HG02943 (cell line): ENCODE measurements around the gene ADGRB2.

Source experiments
- ATAC-seq: cut with Tn5 transposase; IDR thresholded peaks from one replicate; pipeline ENCODE4 v1.9.1; 2021; ENCODE audit warnings: mild to moderate bottlenecking, low read depth, moderate library complexity; ENCODE audit not compliant: unreplicated experiment

Gene ADGRB2

DNA sequence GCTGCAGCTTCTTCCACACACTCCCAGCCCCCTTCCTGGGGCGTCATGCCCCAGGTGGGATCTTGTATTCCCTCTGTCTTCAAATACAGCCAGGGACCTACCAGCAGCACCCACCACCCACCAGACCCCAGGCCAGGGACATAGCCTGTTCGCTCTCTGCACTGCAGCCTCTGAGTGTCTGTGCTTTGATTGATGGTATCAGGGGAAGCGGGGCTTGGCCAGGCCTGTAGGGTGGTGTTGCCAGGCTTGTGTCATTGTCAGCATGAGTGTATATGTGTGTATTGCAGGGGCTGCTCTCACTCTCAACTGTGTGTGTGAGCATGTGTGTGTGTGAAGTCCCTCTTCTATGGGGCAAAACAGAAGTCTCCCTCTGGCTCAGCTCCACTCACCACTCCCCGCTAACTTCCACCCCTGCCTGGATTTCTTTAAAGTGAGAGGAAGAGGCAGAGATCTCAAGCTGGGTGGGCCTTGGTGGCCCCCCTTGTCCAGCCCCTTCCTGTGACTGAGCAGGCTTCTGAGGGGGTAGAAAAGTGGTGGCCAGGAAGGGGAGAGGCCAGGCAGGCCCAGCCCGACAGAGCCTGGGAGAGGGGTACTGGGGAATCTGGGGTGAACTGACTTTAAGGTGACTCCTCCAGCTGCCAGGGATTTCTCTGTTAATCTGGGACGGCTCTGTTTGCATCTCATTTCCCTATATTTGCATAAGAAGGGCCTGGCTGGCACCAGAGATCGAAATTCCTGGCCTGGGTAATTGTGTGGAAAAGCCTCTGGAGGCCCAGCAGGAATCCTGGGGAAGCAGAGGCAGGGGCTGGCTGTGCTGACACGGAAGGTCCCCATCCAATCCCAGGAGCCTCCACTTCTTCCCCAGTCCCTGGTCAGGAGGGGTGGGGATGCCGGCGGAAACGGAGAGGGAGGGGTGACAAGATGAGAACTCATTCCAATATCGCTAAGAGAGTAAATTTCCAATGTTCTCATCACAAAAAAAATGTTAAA, 18.6 kb upstream of the ADGRB2 start:
- ATAC-seq = no peak

DNA sequence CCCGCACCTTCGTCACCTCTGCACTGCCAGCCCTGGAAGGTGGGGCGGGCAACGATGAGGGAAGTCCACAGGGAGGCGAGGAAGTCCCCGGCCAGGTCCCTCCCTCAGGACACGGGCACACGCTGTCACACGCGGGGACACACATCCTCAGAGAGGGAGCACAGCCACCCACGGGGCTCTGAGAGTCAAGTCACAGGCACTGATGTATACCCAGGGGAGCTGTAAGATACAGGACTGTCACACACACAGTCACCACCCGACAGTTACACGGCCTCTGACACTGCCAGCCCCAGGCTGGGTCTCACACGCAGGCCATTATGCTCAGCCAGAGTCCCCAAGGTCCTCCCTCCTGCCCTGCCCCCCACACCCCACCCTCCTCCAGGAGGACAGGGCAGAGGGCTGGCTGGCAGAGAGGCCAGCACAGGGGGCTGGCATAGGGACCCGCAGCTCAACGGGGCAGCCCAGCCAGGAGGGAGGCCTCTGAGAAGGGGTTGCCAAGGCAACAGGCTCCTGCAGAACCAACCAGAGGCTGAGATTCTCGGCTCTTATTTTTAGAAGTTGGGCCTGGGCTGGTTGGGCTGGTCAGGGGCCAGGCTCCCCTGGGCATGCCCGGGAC, 17.7 kb upstream of the ADGRB2 start:
- ATAC-seq = no peak

DNA sequence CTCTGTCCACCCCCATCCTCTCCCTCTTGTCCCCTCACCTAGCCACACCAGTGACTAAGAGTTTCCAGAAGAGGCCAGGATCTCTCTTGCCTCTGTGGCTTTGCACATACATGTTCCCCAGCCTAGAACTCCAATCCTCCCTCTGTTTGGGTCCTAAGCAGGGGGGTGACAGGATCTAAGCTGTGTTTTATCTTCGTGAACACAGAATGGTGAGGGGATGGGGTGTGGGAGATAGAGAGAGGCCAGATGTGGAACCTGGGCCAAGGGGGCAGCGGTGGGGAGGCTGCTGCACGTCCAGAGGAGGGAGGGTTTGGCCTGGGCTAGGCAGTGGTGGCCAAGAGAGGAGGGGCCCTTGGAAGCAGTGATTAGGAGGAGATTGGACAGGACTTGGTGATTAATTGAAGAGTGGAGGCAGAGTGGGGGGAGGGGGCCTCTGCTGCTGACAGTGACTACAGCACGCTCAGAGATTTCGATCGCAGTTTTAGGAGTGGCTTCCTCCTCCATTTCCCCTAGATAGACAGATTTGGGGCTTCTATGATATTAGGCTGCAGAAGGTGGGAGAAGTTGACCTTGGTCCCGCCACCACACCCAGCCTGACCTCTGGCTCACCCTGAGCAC, 17.1 kb upstream of the ADGRB2 start:
- no peak for ATAC-seq

DNA sequence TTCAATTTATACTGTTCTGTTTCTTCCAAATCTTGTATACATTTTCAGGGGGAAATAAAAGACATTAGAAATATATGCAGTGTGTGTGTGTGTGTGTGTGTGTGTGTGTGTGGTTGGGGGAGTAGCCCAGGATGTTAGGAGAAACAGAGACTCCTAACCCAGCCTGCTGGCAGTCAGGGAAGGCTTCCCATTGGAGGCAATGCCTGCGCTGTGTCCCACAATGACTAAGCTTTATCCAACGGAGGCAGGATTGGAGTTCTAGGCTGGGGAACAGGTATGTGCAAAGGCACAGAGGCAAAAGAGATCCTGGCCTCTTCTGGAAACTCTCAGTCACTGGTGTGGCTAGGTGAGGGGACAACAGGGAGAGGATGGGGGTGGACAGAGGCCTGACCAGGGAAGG, 16.5 kb upstream of the ADGRB2 start:
- ATAC-seq = no peak

DNA sequence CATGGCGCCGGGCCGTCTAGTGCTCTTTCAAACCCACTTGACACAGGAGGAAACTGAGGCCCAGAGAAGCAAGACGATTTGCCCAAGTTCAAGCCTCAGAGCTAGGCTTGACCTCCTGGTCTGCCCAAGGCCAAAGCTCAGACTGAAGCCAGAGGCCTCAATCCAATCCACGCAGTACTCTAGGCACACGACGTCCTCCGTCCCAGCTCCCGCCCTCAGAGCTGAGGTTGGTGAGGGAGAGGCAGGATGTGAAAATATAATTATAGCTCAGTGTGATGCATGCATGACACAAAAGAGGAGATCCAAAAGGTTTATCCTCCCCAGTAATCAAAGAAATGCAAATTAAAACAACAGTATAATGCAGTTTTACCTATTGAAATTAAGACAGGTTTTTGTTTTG, 15.5 kb upstream of the ADGRB2 start:
- no peak for ATAC-seq

DNA sequence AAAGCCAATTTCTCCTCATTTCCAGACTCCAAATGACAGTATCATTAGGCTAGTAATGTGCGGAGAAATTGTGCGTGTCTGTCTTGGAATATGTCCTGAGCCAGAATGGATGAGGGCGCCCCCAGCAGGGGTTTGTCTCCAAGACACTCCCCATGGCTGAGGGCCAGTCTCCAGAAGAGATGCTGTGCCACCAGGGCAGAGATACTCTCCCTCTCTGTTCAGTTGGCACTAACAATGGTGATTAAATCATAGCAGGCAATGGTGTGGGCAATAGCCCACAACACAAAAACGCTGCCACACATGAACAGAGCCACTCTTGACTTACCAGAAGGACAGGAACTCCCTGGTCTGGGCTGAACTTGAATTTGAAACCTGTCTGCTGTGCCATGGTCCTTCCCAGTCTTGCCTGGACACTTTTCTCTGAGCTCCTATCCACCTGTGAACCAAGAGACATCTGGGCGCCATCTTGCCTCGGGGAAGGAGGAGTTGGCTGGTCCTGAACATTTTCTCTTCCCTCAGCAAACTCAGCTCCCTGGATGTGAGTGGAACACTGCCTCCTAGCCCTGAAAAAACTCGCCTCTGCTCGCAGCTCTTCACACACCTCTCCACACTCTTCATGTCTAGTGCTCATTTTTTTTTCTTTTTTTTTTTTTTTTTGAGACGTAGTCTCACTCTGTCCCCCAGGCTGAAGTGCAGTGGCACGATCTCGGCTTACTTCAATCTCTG, 14.8 kb upstream of the ADGRB2 start:
- no peak for ATAC-seq

DNA sequence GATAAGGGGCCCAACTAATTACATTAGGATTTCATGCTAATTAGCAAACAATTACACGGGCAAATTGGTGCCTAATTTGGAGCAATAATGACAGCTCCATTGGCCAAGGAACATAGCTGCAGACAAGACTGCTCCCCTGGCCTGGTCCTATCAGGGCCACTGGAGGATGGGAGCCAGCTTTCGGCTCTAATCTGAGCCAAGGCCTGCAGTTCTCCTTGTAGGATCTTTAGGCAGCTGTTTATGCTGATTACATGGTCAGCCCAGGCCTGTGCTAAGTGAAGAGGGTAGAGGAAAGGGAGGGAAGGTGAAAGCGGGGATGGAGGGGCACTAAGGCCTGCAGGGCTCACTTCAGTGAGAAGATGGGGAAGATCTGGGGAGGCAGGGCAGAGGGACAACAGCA, 12.4 kb upstream of the ADGRB2 start:
- ATAC-seq = no peak

DNA sequence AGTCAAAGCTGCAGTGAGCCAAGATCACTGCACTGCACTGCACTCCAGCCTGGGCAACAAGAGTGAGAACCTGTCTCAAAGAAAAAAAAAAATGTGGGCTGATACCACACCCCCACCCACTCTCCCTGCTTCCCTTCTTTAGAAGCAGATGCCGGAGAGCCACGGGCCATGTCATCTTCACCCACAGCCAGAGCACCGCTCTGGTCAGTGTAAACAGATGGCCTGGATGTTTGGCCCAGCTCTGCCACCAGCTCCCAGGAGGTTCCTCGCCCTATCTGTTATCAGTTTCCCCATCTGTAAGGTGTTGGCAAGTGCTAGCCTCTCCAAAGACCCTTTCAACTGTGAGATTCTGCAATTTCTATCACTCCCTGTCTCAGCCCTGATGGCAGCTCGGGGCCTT, 11.9 kb upstream of the ADGRB2 start:
- ATAC-seq = no peak

DNA sequence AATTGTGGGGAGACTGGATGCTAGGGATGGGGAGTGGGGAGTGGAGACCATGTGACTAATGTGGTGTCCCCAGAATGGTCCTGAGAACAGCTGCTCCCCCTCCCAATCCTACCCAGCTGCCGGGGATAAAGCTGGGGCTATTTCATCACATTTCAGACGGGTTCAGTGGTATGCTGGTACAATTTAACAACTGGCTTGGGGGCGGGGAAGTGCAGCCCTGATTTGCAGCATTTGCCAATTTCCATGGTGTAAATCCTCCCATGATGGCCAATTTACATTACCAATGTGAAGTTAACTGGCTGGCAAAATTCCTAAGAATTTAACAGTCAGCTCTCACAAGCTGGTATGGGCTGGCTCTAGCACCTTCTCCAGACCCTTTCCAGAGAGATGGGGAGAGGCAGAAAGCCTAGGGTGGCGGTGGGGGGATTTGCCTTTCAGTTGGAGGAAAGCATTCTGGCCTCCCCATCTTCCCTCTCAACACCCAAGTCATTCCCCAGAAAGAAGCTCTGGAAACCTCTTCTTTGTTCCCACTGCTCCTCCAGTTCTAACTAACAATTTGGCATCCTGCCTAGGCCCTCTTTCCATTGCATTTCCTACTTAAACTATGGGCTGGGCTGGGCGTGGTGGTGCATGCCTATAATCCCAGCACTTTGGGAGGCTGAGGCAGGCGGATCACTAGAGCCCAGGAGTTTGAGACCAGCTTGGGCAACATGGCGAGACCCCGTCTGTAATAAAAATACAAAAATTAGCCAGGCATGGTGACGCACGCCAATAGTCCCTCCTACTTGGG, 11.3 kb upstream of the ADGRB2 start:
- ATAC-seq = no peak

DNA sequence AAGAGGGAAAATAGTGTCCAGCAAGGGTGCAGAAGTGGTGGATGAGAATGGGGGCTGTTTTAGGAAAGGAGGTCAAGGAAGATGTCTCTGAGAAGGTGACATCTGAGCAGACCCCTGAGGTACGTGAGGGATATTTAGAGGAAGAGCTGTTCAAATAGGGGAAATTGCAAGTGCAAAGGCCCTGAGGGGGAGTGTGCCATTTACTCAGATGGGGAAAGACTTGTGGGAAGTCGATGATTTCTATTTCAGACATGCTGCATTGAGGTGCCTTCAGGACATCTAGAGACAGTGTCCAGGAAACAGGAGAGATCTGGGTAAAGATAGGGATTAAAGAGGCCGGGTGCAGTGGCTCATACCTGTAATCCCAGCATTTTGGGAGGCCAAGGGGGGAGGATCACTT, 10.4 kb upstream of the ADGRB2 start:
- ATAC-seq = no peak

DNA sequence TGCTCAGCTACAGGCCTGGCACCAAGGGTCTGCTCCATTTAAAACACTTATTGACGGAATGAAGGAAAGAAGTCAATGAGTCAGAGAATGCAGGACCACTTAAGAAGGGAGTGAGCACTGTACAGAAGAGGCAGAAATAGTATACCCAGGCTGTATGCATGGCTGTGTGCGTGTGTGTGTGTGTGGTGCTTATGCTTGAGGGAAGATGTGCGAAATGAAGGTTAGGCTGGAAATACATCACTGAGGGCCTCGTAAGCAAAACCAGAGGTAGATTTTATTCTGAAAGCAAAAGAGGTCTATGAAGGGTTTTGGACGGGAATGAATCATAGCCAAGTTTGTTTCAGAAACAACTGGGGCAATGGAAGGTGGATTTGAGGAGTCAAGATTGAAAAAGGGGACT, 9.7 kb upstream of the ADGRB2 start:
- ATAC-seq = no peak

DNA sequence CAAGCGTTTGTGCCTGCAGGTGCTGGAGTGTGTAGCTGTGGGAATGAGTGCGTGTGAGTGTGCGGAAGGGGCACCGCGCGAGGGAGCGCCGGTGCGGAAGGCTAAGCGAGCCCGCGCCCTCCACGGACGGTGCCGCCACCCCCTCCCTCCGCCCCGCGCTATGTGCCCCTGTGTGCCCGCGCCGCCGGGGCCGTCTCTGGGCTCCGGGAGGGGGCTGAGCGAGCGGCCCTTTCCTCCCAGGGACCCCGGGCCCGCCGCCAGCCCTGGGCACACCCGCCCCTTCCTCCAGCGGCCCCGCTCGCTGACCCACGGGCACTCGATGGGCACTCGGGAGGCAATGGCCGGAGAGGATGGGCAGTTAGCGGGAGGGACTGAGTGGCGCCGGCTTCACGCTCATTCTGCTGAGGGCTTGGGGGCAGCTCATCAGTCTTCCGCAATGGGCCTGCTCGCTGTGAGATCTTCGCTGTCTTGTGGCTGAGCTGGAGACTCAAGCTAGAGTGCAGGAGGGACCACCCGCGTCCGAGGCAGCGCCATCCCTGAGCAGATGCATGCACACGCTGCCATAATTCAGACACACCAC, 8.6 kb upstream of the ADGRB2 start:
- ATAC-seq = no peak

DNA sequence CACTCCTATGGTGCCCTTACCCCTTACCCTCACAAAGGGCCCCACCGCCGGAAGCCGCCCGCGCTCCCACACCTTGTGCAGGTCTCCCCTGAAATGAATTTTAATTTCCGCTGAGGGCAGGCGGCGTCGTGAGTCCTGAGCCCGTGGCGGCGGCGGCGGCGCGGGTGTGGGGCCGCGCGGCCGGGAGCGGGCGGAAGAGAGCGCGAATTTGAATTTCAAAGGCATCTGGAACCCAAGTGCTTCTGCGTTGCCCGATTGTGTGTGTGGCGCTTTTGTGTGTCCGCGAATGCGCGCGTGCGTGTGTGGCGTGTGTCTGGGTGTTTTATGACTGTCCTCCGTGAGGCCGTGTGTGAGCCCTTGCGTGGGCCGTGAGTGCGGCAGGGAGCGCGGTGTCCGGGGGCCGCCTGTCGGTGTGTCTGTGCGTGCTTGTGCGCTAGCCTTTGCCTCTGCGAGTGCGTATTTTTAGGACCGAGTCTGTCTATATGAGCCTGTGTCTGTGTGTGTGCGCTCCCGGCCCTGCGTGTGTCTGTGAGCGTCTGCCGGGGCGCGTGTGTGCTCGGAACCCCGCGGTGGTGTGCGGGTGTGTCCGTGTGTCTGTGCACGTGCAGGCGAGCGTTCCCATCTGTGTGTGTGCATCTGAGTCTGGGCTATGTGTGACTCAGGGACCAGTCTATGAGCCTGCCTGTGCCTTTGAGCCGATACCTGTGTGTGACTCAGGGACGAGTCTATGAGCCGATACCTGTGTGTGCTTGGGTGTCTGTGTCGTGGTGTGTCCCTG, 7.9 kb upstream of the ADGRB2 start:
- ATAC-seq = no peak

DNA sequence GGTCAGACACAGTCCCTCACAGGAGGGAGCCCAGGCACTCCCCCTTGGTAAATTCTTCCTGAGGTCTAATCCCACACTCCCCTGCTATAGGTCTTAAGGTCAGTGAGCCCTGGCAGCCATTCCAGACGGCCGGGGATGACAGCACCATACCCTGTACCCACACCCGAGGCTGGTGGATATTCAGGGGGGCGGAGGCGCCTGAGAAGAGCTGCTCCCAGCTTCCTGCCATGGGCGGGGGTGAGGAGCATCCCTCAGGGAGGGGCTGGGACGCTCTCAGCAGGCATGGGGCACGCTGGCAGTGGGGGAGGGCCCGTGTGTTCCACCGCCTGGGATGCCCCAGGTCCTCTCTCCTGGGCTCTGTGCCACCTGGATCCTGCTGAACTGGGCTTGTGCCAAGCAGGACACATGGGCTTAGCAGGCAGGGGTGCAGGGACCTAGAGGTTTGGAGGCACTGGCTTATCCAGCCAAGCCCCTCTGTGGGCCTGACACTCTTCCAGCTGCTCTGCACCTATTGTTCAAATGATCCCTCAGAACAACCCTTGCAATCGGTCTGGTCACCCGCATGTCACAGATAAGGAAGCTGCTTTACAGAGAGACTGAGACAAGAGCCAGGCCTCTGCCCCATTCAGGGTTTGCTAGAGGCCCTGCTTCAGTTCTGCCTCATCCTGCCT, 5.7 kb upstream of the ADGRB2 start:
- no peak for ATAC-seq

DNA sequence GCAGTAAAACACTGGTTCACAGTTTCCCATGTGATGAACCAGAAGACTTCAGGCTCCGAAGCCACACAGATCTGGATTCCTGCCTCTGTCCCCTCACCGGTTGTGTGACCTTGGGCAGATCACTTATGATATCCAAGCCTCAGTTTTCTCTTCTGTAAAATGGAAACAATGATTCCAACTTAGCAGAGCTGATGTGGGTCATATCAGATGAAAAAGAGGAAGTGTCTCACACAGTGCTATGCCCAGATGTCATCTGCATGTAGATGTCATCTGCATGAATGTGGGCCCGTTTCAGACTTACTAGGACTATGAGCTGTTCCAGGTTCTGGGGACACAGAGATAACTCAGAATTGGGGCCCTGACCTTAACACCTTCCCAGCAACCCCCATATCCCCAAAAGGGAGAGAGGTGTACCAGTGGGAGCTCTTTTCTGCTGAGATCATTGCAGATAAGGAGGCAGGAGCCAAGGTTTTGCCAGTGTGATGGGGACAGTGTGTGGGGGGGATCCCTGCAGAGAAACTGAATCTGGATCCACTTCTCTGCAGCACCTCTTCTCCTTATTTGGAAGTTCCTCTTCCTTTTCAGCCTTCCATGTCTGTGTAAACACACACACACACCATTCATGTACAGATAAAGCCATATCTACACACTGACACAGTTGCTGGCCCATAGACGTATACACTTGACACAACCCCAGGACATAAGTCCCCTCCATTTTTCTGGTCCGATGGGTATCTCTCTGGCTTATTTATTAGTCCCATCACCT, 5.0 kb upstream of the ADGRB2 start:
- ATAC-seq = no peak

DNA sequence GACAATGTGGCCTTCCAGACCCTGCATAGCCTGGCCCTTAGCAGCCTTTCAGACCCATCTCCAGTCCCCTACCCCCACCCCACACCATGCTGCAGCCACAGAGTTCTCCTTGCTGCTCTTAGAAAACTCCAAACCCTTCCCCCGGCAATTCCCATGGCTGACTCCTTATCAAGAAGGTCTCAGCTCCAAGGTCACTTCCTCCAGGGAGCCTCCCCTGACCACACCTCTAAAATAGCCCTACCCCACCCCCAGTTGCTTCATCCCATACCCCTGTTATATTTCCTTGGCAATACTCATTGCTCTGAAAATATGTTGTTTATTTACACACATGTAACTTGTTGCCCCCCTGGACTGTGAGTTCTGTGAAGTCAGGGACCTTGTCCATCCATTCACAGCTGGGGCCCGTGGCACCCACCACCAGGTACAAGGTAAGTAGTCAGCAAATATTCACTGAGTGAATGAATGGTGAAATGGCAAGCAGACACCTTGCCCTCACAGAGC, 4.3 kb upstream of the ADGRB2 start:
- no peak for ATAC-seq

DNA sequence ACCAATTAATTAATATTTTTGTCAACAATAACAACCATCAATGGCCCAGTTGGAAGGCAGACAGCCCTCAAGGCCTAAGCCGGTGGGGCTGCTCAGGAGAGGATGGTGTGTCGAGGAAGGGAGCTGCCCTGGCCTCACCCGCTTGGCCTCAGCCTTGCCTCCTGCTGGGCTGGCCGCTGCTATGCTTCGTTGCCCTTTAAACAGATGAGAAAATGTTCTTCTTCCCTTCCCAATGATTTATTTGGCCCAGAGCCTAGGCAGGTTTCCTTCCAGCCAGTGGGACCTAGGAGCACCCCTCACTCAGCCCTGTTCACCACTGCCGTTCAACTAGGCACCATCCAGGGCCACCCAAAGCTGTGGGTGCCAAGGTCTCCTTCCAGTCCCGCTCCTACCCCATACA, 3.1 kb upstream of the ADGRB2 start:
- ATAC-seq = no peak

DNA sequence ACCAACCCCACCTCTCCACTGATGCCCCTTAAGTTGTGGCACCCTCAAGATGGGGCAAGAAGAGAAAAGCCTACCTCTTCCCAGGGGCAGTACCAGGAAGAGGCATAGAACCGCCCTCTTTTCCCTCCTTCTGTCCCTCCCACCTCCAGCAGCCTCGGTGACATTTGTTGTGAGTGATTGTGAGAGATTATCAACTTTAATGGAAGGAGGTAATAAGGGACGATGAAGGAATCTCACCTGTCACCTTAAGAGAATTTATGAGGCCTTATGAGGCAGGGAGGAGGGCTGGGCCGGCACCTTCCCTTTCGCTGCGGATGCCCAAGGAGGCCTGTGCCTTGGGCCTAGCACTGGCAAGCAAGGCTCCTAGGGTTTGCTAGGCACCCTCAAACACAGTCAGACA, 1.4 kb upstream of the ADGRB2 start:
- ATAC-seq = no peak
